HCT116 (cell line): ENCODE data around the gene PADI2.

Source experiments
- EGR1 ChIP-seq: IDR thresholded peaks from 2 replicates; pipeline ENCODE4 v1.6.1; 2012; ENCODE audit warnings: low read depth
- EZH2 ChIP-seq: fragments of 200-600 bp; sonication (generic); IDR thresholded peaks from 2 replicates; pipeline ENCODE4 v1.6.1; 2017; ENCODE audit warnings: antibody characterized with exemption, mixed run types
- JUND ChIP-seq: IDR thresholded peaks from 2 replicates; pipeline ENCODE4 v1.6.1; 2012
- POLR2A ChIP-seq: IDR thresholded peaks from 2 replicates; pipeline ENCODE4 v1.7.0; 2011; ENCODE audit warnings: borderline replicate concordance; ENCODE audit not compliant: insufficient read depth, insufficient read length; ENCODE audit errors: extremely low read depth
- POLR2AphosphoS5 ChIP-seq: IDR thresholded peaks from 2 replicates; pipeline ENCODE4 v1.6.1; 2011; ENCODE audit warnings: mild to moderate bottlenecking, low read depth, low read length, moderate library complexity
- RAD21 ChIP-seq: IDR thresholded peaks from 2 replicates; pipeline ENCODE4 v1.6.1; 2012; ENCODE audit warnings: low read depth, mild to moderate bottlenecking
- YY1 ChIP-seq: IDR thresholded peaks from 2 replicates; pipeline ENCODE4 v1.6.1; 2011; ENCODE audit warnings: low read length, low read depth, moderate library complexity, mild to moderate bottlenecking; ENCODE audit not compliant: insufficient replicate concordance; ENCODE audit errors: extremely low read depth
- TF ChIP-seq, protein P1 (sequence below), 3 experiments: fragments of 200-600 bp in 1 of 3; sonication (generic) in 1 of 3; IDR thresholded peaks in 2 of 3; conservative IDR thresholded peaks in 1 of 3; 2 replicates each; pipeline ENCODE4 v1.5.1; 2012 to 2017; ENCODE audit warnings: low read depth in 2 of 3, low read length in 2 of 3, antibody characterized with exemption in 1 of 3, borderline replicate concordance in 1 of 3, control low read depth in 1 of 3, mild to moderate bottlenecking in 1 of 3, mixed read lengths in 1 of 3, mixed run types in 1 of 3, moderate library complexity in 1 of 3; ENCODE audit not compliant: insufficient read depth in 1 of 3
- TF ChIP-seq, protein P2 (sequence below): IDR thresholded peaks from 2 replicates; pipeline ENCODE4 v1.6.1; 2012; ENCODE audit warnings: low read depth
- TF ChIP-seq, protein P3 (sequence below): IDR thresholded peaks from 2 replicates; pipeline ENCODE4 v1.6.1; 2011; ENCODE audit warnings: mild to moderate bottlenecking, low read length, moderate library complexity; ENCODE audit not compliant: insufficient replicate concordance; ENCODE audit errors: extremely low read depth

DNA sequence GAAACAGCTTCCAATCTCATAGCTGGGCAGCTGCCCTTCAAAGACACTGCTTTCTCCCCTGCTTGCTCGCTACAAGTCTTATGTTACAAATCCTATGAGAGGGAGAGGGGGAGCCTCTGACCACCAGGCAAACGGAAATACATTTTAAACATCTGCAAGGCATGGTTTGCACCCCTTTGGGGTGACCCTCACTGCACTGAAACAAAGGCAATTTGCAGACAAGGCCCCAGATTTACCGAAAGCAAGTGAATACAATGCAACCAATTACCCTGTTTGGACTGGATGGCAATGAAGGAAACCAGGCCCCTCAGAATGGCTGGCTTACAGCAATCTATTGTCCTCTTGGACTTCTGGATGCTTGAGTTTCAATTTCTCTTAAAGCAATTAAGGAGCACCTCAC, 95.7 kb downstream of the PADI2 start:
- TF ChIP-seq, protein P1, sequence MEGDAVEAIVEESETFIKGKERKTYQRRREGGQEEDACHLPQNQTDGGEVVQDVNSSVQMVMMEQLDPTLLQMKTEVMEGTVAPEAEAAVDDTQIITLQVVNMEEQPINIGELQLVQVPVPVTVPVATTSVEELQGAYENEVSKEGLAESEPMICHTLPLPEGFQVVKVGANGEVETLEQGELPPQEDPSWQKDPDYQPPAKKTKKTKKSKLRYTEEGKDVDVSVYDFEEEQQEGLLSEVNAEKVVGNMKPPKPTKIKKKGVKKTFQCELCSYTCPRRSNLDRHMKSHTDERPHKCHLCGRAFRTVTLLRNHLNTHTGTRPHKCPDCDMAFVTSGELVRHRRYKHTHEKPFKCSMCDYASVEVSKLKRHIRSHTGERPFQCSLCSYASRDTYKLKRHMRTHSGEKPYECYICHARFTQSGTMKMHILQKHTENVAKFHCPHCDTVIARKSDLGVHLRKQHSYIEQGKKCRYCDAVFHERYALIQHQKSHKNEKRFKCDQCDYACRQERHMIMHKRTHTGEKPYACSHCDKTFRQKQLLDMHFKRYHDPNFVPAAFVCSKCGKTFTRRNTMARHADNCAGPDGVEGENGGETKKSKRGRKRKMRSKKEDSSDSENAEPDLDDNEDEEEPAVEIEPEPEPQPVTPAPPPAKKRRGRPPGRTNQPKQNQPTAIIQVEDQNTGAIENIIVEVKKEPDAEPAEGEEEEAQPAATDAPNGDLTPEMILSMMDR (IDR thresholded peaks at IDR 0.05 in 2 of 3, conservative IDR thresholded peaks at IDR 0.05 in 1 of 3; ENCODE audit: borderline replicate concordance in 1 of 3, insufficient read depth in 1 of 3, low read depth in 2 of 3, low read length in 2 of 3) = no peak
- TF ChIP-seq EZH2 (no peak), EGR1 (no peak), POLR2A (no peak), POLR2AphosphoS5 (no peak), RAD21 (no peak), JUND (no peak), YY1 (no peak)
- TF ChIP-seq, protein P2, sequence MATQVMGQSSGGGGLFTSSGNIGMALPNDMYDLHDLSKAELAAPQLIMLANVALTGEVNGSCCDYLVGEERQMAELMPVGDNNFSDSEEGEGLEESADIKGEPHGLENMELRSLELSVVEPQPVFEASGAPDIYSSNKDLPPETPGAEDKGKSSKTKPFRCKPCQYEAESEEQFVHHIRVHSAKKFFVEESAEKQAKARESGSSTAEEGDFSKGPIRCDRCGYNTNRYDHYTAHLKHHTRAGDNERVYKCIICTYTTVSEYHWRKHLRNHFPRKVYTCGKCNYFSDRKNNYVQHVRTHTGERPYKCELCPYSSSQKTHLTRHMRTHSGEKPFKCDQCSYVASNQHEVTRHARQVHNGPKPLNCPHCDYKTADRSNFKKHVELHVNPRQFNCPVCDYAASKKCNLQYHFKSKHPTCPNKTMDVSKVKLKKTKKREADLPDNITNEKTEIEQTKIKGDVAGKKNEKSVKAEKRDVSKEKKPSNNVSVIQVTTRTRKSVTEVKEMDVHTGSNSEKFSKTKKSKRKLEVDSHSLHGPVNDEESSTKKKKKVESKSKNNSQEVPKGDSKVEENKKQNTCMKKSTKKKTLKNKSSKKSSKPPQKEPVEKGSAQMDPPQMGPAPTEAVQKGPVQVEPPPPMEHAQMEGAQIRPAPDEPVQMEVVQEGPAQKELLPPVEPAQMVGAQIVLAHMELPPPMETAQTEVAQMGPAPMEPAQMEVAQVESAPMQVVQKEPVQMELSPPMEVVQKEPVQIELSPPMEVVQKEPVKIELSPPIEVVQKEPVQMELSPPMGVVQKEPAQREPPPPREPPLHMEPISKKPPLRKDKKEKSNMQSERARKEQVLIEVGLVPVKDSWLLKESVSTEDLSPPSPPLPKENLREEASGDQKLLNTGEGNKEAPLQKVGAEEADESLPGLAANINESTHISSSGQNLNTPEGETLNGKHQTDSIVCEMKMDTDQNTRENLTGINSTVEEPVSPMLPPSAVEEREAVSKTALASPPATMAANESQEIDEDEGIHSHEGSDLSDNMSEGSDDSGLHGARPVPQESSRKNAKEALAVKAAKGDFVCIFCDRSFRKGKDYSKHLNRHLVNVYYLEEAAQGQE = no peak
- TF ChIP-seq, protein P3, sequence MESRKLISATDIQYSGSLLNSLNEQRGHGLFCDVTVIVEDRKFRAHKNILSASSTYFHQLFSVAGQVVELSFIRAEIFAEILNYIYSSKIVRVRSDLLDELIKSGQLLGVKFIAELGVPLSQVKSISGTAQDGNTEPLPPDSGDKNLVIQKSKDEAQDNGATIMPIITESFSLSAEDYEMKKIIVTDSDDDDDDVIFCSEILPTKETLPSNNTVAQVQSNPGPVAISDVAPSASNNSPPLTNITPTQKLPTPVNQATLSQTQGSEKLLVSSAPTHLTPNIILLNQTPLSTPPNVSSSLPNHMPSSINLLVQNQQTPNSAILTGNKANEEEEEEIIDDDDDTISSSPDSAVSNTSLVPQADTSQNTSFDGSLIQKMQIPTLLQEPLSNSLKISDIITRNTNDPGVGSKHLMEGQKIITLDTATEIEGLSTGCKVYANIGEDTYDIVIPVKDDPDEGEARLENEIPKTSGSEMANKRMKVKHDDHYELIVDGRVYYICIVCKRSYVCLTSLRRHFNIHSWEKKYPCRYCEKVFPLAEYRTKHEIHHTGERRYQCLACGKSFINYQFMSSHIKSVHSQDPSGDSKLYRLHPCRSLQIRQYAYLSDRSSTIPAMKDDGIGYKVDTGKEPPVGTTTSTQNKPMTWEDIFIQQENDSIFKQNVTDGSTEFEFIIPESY = no peak
